Heart right ventricle (tissue), 16 donors: Measurements from ENCODE around the gene KCNE4. TPM values are rescaled to one million over a fixed set of nuclear protein-coding genes. Genes with fewer than 3 reads are reported as not detected.

Experiments used
- ATAC-seq, 8 donors: fragments of 200-7000 bp; cut with Tn5 transposase; one replicate each; pipeline ENCODE4 v1.9.1; 2020; ENCODE audit warnings: mild to moderate bottlenecking in 8 of 8, moderate library complexity in 8 of 8, moderate number of reproducible peaks in 1 of 8
- DNase-seq, 2 donors: peaks; one replicate each; pipeline ENCODE4 v3.0.0-alpha.2; 2020
- H3K27ac ChIP-seq, 10 donors: fragments of 200-600 bp; sonication (generic) in 2 of 10; one replicate each; pipeline versions ENCODE4 v1.5.0 to v1.8.0; 2020 to 2022; ENCODE audit warnings: mild to moderate bottlenecking in 3 of 10
- H3K27me3 ChIP-seq, 7 donors: fragments of 200-600 bp; one replicate each; pipeline ENCODE4 v1.8.0; 2021 to 2022; ENCODE audit warnings: mild to moderate bottlenecking in 2 of 7
- H3K36me3 ChIP-seq, 9 donors: fragments of 200-600 bp; sonication (generic) in 1 of 9; one replicate each; pipeline versions ENCODE4 v1.5.0 to v1.8.0; 2020 to 2022; ENCODE audit warnings: mild to moderate bottlenecking in 2 of 9
- H3K4me1 ChIP-seq, 9 donors: fragments of 200-600 bp; sonication (generic) in 1 of 9; one replicate each; pipeline versions ENCODE4 v1.5.0 to v1.8.0; 2020 to 2022; ENCODE audit warnings: mild to moderate bottlenecking in 4 of 9
- H3K4me3 ChIP-seq, 10 donors: fragments of 200-600 bp; sonication (generic) in 2 of 10; one replicate each; pipeline versions ENCODE4 v1.5.0 to v1.8.0; 2020 to 2022; ENCODE audit warnings: mild to moderate bottlenecking in 7 of 10, moderate library complexity in 2 of 10
- H3K9me3 ChIP-seq, 11 donors: fragments of 200-600 bp in 10 of 11; sonication (generic) in 2 of 11; one replicate each; pipeline versions ENCODE4 v1.5.0 to v1.8.0; 2013 to 2022; ENCODE audit warnings: mild to moderate bottlenecking in 2 of 11, control low read depth in 1 of 11, moderate library complexity in 1 of 11
- whole genome bisulfite sequencing, 2 donors: extraction: QIAGEN DNeasy Blood & Tissue Kit; methylation state at CpG; one replicate each; pipeline ENCODE4 v1.1.7; 2013; ENCODE audit warnings: inconsistent platforms in 1 of 2; 5-methylcytosine and 5-hydroxymethylcytosine counted together
- intact Hi-C, 10 donors: fragments of 100-400 bp; cut with DNase I; formaldehyde crosslinking; loops; one replicate each; pipeline versions ENCODE4 v1.11.1 to v1.14.2; 2022
- polyA plus RNA-seq, 2 donors: library from polyadenylated mRNA; stranded (reverse); fragments of 200-250 nt; gene quantifications; one replicate each; pipeline ENCODE4 v1.2.3, GENCODE V29; 2013
- total RNA-seq, 10 donors: library from RNA; stranded (reverse); fragmentation: NEBNext Ultra II Directional in 3 of 10; extraction: Animal tissue kit (Norgen Biotek cat#: 25700) in 3 of 10; gene quantifications; one replicate each; pipeline versions ENCODE4 v1.2.1 to v1.2.4, GENCODE V29; 2021 to 2023
- TF ChIP-seq, protein P1 (sequence below), 9 donors: fragments of 200-600 bp; sonication (generic) in 2 of 9; IDR thresholded peaks; one replicate each; pipeline versions ENCODE4 v1.5.0 to v1.8.0; 2021 to 2022; ENCODE audit warnings: antibody characterized with exemption in 9 of 9, mild to moderate bottlenecking in 5 of 9, moderate library complexity in 1 of 9
- donor health status: Arrhythmogenic right ventricular cardiomyopathy.
- donor health status: ischemic (EF 13 %, LVEDD 7.1; RV severe dilation, severe dysfunction).
- donor health status: healthy with polysubstance abuse.
- donor health status: DM: no; HTN: yes; CAD: no.
- donor health status: DM: no; HTN: no; CAD: no.
- donor health status: ischemic (EF 25% LVEDD 6.9; RV normal size, moderate dysfunction).
- donor health status: ischemic (EF 25% LVEDD 5.7; RV mildly dilated, moderate dysfunction).
- donor health status: healthy.
- donor health status: DM: yes; HTN: yes; CAD: no.
- donor health status: Ischemic cardiomyopathy.
- donor health status: ischemic (EF 35%, LVEDD 5.7; RV mildly dilated, moderate dysfunction).
- donor health status: nonischemic (EF 11% LVEDD 7.7; RV severe dilation, severe dysfunction).
- donor health status: DM: yes; HTN: yes; CAD: no.
- donor health status: PGD.
- donor health status: ischemic (EF 29% LVEDD 5.4; RV normal size, mild dysfunction).
- donor health status: nonischemic (EF 23%, LVEDD 6.1; RV moderate dilation, normal function).

Gene KCNE4
- total and polyA plus RNA-seq, 12 donors: 0.28 to 5.2 (median 1.4) TPM

- Histone ChIP-seq H3K4me3 (no peak overlapping the region), H3K27me3 (no peaks in the 10 kb centered on the region), H3K36me3 (no peaks in the 10 kb centered on the region), H3K9me3 (no peaks in the 10 kb centered on the region), H3K4me1 (peaks cover 0 to 32% (median 4%) of the 10 kb centered on the region in 9 donors), H3K27ac (peak overlapping the region in 2 of 10 donors; percentile 70 to 82)
- DNase-seq (no peak), ATAC-seq (no peak)
- intact Hi-C loops: no loop called here
- WGBS, 2 donors: 76 to 91% methylated on average over 1 of the region's 1 CpG
- TF ChIP-seq, protein P1, sequence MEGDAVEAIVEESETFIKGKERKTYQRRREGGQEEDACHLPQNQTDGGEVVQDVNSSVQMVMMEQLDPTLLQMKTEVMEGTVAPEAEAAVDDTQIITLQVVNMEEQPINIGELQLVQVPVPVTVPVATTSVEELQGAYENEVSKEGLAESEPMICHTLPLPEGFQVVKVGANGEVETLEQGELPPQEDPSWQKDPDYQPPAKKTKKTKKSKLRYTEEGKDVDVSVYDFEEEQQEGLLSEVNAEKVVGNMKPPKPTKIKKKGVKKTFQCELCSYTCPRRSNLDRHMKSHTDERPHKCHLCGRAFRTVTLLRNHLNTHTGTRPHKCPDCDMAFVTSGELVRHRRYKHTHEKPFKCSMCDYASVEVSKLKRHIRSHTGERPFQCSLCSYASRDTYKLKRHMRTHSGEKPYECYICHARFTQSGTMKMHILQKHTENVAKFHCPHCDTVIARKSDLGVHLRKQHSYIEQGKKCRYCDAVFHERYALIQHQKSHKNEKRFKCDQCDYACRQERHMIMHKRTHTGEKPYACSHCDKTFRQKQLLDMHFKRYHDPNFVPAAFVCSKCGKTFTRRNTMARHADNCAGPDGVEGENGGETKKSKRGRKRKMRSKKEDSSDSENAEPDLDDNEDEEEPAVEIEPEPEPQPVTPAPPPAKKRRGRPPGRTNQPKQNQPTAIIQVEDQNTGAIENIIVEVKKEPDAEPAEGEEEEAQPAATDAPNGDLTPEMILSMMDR (IDR thresholded peaks at IDR 0.05): no peak
Measured at GRCh38 chr2:223048519-223048918, 3.5 kb upstream of the KCNE4 start.

DNA sequence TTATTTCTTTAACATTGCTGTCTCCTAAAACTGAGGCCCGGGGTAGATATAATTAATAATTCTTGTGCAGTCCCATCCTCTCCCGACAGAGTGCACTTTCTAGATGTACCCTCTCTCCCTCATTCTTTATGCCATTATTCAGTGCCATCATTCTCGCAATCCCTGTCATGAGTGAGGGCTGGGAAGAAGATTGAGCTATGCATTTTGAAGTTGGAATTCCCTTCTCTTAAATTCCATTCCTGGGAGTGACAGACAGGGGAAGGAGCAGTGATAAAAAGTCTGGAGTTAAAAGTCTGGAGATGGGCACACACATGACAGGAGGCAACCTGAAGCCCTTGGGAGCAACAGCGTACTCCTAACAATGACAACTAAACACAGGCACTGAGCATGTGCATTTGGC lies 2.6 kb upstream of the KCNE4 start:
- Histone ChIP-seq H3K27ac (no peak overlapping the region), H3K9me3 (no peaks in the 10 kb centered on the region), H3K27me3 (no peaks in the 10 kb centered on the region), H3K36me3 (no peaks in the 10 kb centered on the region), H3K4me3 (no peak overlapping the region), H3K4me1 (peaks cover 0 to 31% (median 4%) of the 10 kb centered on the region in 9 donors)
- WGBS, 2 donors: 90 to 94% methylated on average over 4 of the region's 4 CpGs
- intact Hi-C loops: no loop called here
- TF ChIP-seq, protein P1 (IDR thresholded peaks at IDR 0.05): no peak
- no peak for ATAC-seq
- no peak for DNase-seq

GRCh38 chr2:223050188-223050587 lies 1.8 kb upstream of the KCNE4 start:
- TF ChIP-seq, protein P1 (IDR thresholded peaks at IDR 0.05): no peak
- ATAC-seq (no peak), DNase-seq (no peak)
- H3K9me3 ChIP-seq: no peaks in the 10 kb centered on the region
- H3K4me3 ChIP-seq: no peak overlapping the region
- no peaks in the 10 kb centered on the region for H3K36me3 ChIP-seq
- H3K27me3 ChIP-seq: no peaks in the 10 kb centered on the region
- peak overlapping the region in 2 of 10 donors; percentile 86 to 88 for H3K27ac ChIP-seq
- H3K4me1 ChIP-seq: peaks cover 0 to 37% (median 5%) of the 10 kb centered on the region in 9 donors
- intact Hi-C loops: loop anchor here in 2 of 10 donors (5.0 kb wide), 1 partner anchor 58 kb away; no protein-coding TSS in a partner anchor
- 58 to 80% methylated on average over 3 of the region's 3 CpGs for WGBS, 2 donors

GRCh38 chr2:223050900-223051504 lies 988 bp upstream of the KCNE4 start:
- 44 to 54% methylated on average over 8 of the region's 8 CpGs for WGBS, 2 donors
- Histone ChIP-seq H3K9me3 (no peaks in the 10 kb centered on the region), H3K4me3 (peak overlapping the region in 9 of 10 donors; percentile 39 to 61 (median 54)), H3K36me3 (no peaks in the 10 kb centered on the region), H3K27ac (peak overlapping the region in 6 of 10 donors; percentile 74 to 88 (median 82)), H3K27me3 (no peaks in the 10 kb centered on the region), H3K4me1 (peaks cover 3 to 45% (median 14%) of the 10 kb centered on the region in 9 donors)
- ATAC-seq: peak in 1 of 8 donors; percentile 19
- peak in 1 of 2 donors; percentile 35 for DNase-seq
- TF ChIP-seq, protein P1 (IDR thresholded peaks at IDR 0.05): no peak
- intact Hi-C loops: loop anchor here in 2 of 10 donors (5.0 kb wide), 1 partner anchor 59 kb away; no protein-coding TSS in a partner anchor
